KMS-11 (cell line): ENCODE results near the gene KMT2D.
A peak's percentile ranks its signal among the peaks of the same experiment; 100 is the strongest.

Source experiments
- H2AFZ ChIP-seq: fragments of 200-600 bp; sonication (generic); 2 replicates; pipeline ENCODE4 v1.6.1; 2016; ENCODE audit warnings: antibody characterized with exemption, mixed run types, low read depth
- H3K27ac ChIP-seq: fragments of 200-600 bp; sonication (generic); 2 replicates; pipeline ENCODE4 v1.6.1; 2016; ENCODE audit warnings: mild to moderate bottlenecking, mixed run types
- H3K27me3 ChIP-seq: fragments of 200-600 bp; sonication (generic); 2 replicates; pipeline ENCODE4 v1.6.1; 2017; ENCODE audit warnings: mild to moderate bottlenecking, low read depth, mixed run types, moderate library complexity; ENCODE audit not compliant: insufficient read depth
- H3K36me3 ChIP-seq: fragments of 200-600 bp; sonication (generic); 2 replicates; pipeline ENCODE4 v1.6.1; 2017; ENCODE audit warnings: mild to moderate bottlenecking, mixed run types; ENCODE audit not compliant: insufficient read depth
- H3K4me1 ChIP-seq: fragments of 200-600 bp; sonication (generic); 2 replicates; pipeline ENCODE4 v1.6.1; 2016; ENCODE audit warnings: mild to moderate bottlenecking, low read depth, mixed run types; ENCODE audit not compliant: poor library complexity, severe bottlenecking
- H3K4me2 ChIP-seq: fragments of 200-600 bp; sonication (generic); 2 replicates; pipeline ENCODE4 v1.7.0; 2016; ENCODE audit warnings: mild to moderate bottlenecking, mixed run types
- H3K4me3 ChIP-seq: fragments of 200-600 bp; sonication (generic); IDR thresholded peaks from 2 replicates; pipeline ENCODE4 v1.6.1; 2017; ENCODE audit warnings: low read depth, low read length, mixed read lengths; ENCODE audit not compliant: insufficient read depth
- H3K79me2 ChIP-seq: fragments of 200-600 bp; sonication (generic); 2 replicates; pipeline ENCODE4 v1.6.1; 2016; ENCODE audit warnings: low read depth, mixed run types; ENCODE audit not compliant: insufficient read depth
- H3K9ac ChIP-seq: fragments of 200-600 bp; sonication (generic); 2 replicates; pipeline ENCODE4 v1.6.1; 2016; ENCODE audit warnings: mild to moderate bottlenecking, mixed run types
- H4K20me1 ChIP-seq: fragments of 200-600 bp; sonication (generic); 2 replicates; pipeline ENCODE4 v1.6.1; 2016; ENCODE audit warnings: mild to moderate bottlenecking, mixed run types; ENCODE audit not compliant: insufficient read depth
- TF ChIP-seq, protein P1 (sequence below): fragments of 200-600 bp; sonication (generic); conservative IDR thresholded peaks from 2 replicates; pipeline ENCODE4 v1.6.1; 2017; ENCODE audit warnings: low read depth, mild to moderate bottlenecking, antibody characterized with exemption, low read length, moderate library complexity, mixed read lengths

The KMT2D gene, protein sequence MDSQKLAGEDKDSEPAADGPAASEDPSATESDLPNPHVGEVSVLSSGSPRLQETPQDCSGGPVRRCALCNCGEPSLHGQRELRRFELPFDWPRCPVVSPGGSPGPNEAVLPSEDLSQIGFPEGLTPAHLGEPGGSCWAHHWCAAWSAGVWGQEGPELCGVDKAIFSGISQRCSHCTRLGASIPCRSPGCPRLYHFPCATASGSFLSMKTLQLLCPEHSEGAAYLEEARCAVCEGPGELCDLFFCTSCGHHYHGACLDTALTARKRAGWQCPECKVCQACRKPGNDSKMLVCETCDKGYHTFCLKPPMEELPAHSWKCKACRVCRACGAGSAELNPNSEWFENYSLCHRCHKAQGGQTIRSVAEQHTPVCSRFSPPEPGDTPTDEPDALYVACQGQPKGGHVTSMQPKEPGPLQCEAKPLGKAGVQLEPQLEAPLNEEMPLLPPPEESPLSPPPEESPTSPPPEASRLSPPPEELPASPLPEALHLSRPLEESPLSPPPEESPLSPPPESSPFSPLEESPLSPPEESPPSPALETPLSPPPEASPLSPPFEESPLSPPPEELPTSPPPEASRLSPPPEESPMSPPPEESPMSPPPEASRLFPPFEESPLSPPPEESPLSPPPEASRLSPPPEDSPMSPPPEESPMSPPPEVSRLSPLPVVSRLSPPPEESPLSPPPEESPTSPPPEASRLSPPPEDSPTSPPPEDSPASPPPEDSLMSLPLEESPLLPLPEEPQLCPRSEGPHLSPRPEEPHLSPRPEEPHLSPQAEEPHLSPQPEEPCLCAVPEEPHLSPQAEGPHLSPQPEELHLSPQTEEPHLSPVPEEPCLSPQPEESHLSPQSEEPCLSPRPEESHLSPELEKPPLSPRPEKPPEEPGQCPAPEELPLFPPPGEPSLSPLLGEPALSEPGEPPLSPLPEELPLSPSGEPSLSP (N-terminal part only)

DNA sequence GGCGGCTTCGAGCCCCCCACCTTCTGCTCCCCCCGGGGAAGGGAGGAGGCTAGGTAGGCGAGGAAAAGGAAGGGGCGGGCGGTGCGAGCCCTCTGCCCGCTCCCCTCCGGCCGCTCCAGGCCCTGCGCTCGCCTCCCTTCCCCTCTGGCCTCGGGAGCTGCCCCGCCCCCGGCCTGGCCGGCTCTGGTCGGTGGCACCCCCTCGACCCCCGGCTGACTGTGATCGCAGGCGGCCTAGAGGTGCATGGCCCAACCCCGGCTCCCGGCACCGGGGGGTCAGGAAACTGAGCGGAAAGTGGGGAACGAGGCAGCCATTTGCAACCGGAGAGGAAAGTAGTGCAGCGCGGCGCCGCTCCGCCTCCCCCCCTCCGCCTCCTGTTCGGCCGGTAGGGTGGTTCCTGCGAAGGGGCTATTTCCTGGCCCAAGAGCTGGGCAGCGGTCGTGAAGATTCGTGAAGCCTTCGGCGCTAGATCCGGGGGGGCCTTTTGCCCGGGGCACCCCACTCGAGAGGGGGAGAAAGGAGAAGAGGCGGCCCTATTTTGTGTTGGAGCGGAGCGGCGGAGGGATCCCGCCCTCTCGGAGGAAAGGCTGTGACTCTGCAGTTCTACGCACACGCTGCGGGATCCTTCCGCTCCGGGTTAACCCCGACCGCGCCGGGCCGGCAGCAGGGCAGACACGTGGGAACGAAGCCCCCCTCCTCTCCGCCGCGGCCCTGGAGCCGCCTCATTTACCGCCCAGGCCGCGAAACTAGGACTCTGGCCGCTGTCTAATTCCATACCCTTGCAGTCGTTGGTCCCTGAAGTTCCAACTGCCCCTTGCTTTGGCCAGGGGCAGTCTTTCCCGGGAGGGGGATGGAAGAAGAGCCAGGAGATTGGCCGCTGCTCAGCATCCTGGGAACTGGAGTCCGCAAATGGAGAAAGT lies at the start of gene KMT2D:
Gene KMT2D (minus strand): TSS at position 558 of the 920 bp plus-strand sequence. CDS start 5,470 bp downstream, outside the sequence.
- peak within 1 kb of the TSS; percentile 97 for H3K9ac ChIP-seq
- peaks cover 45% of the 10 kb centered on the region for H3K4me1 ChIP-seq
- H3K79me2 ChIP-seq: peaks cover 51% of the 10 kb centered on the region
- TF ChIP-seq, protein P1, sequence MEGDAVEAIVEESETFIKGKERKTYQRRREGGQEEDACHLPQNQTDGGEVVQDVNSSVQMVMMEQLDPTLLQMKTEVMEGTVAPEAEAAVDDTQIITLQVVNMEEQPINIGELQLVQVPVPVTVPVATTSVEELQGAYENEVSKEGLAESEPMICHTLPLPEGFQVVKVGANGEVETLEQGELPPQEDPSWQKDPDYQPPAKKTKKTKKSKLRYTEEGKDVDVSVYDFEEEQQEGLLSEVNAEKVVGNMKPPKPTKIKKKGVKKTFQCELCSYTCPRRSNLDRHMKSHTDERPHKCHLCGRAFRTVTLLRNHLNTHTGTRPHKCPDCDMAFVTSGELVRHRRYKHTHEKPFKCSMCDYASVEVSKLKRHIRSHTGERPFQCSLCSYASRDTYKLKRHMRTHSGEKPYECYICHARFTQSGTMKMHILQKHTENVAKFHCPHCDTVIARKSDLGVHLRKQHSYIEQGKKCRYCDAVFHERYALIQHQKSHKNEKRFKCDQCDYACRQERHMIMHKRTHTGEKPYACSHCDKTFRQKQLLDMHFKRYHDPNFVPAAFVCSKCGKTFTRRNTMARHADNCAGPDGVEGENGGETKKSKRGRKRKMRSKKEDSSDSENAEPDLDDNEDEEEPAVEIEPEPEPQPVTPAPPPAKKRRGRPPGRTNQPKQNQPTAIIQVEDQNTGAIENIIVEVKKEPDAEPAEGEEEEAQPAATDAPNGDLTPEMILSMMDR: no peak
- no peaks in the 10 kb centered on the region for H3K27me3 ChIP-seq
- peak within 1 kb of the TSS; percentile 90 for H3K4me2 ChIP-seq
- H4K20me1 ChIP-seq: peaks cover 26% of the 10 kb centered on the region
- no peaks in the 10 kb centered on the region; the same call in 1 of the 2 replicates for H3K36me3 ChIP-seq
- H3K4me3 ChIP-seq: peak within 1 kb of the TSS; percentile 19
- H2AFZ ChIP-seq: peak within 1 kb of the TSS; percentile 98
- H3K27ac ChIP-seq: peak within 1 kb of the TSS; percentile 85

DNA sequence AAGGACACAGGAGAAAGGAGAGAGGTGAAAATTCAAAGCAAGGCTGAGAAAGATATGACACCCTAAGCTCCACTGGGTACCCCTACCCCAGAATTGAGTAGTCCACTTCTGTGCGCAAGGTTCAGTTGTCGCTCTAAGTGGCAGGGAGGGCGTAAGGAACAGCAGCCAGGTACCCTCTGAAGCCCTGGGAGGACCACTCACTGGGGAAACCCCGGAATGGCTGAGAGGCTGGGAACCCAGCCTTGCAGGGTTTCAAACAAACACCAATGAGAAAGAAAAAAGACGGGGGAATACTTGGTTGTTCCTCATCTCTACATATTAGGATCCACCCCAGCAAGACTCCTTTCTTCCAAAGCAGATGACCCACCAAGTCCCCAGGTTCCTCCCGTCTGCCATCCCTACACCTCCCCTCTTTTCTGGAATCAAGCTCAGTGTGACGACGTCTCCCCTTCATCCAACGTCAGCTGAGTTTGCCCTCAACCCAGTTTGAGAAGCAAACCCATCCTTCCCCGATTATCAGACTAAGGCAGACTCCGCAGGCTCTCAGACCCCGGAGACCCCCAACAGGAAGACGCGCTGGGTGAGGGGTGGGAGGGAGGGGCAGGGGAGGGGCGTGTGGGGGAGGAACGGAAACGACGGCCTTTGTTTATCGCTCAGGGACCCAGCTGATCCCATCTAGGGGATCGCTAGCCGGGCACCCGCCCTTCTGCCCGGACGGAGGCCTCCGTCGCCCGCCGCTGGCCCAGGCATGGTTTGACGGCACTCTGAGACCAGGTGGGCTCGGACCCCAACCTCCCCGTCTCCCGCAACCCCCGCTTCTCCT lies 49.3 kb upstream of the KMT2D start:
- no peaks in the 10 kb centered on the region for H3K27me3 ChIP-seq
- no peaks in the 10 kb centered on the region for H4K20me1 ChIP-seq
- H3K27ac ChIP-seq: peak overlapping the region; percentile 17; the same call in 1 of the 2 replicates
- H3K4me2 ChIP-seq: peak overlapping the region; percentile 78
- H2AFZ ChIP-seq: peak overlapping the region; percentile 88
- peaks cover 11% of the 10 kb centered on the region for H3K4me1 ChIP-seq
- H3K36me3 ChIP-seq: no peaks in the 10 kb centered on the region
- no peaks in the 10 kb centered on the region for H3K79me2 ChIP-seq
- peak overlapping the region; percentile 19; the same call in 1 of the 2 replicates for H3K9ac ChIP-seq
- TF ChIP-seq, protein P1: no peak
- H3K4me3 ChIP-seq: no peak overlapping the region

DNA sequence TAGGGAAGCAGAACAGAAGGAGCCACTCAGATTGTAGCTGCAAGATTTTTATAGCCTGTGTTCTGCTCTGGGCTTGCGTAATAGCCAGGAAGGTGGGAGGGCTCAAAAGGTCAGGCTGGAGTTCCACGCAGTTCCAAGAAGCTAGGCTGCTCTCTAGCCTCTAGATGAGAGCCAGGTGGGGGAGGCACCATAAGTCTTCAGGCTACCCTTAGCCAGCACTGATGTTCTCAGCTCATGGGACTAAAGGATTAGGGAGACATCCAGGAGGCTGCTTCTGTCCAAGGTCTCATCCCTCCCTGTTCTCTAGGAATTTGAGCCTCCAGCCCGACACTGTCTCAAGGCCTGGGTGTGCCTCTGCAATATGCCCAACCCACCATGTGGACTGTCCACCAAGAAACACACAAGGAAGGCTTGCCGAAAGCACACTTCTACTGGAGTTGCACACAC lies 48.4 kb upstream of the KMT2D start:
- H3K4me3 ChIP-seq: no peak overlapping the region
- no peaks in the 10 kb centered on the region for H3K79me2 ChIP-seq
- H3K9ac ChIP-seq: no peak overlapping the region
- peak overlapping the region; percentile 78 for H3K4me2 ChIP-seq
- no peak overlapping the region for H2AFZ ChIP-seq
- H3K4me1 ChIP-seq: peaks cover 11% of the 10 kb centered on the region
- no peak overlapping the region for H3K27ac ChIP-seq
- no peaks in the 10 kb centered on the region for H3K27me3 ChIP-seq
- no peaks in the 10 kb centered on the region for H4K20me1 ChIP-seq
- no peaks in the 10 kb centered on the region for H3K36me3 ChIP-seq
- TF ChIP-seq, protein P1: no peak
